Astrocyte (in vitro differentiated cells and primary cell): ENCODE measurements around the gene ASAP2. TPM values are rescaled to one million over a fixed set of nuclear protein-coding genes. Genes with fewer than 3 reads are reported as not detected.

Experiments used
- DNase-seq: peaks from one replicate; pipeline ENCODE4 v3.0.0-alpha.2; 2010; ENCODE audit warnings: low read depth
- FAIRE-seq: peaks from 2 replicates; lab custom pipeline; 2011; peaks lifted over from hg19 to GRCh38; lab: Jason Lieb, UNC
- H2AFZ ChIP-seq: 2 replicates; pipeline ENCODE4 v1.6.0; 2012; ENCODE audit warnings: low read depth, low read length, inconsistent platforms
- H3K27ac ChIP-seq: 2 replicates; pipeline ENCODE4 v1.5.1; 2011; ENCODE audit warnings: low read depth, low read length, inconsistent platforms
- H3K27me3 ChIP-seq: 2 replicates; pipeline ENCODE4 v1.6.0; 2011; ENCODE audit warnings: low read length, inconsistent platforms; ENCODE audit not compliant: insufficient read depth
- H3K36me3 ChIP-seq: 2 replicates; pipeline ENCODE4 v1.5.1; 2011; ENCODE audit warnings: low read length, inconsistent platforms; ENCODE audit not compliant: insufficient read depth
- H3K4me1 ChIP-seq: 2 replicates; pipeline ENCODE4 v1.5.1; 2011; ENCODE audit warnings: low read length, inconsistent platforms; ENCODE audit not compliant: insufficient read depth
- H3K4me2 ChIP-seq: 2 replicates; pipeline ENCODE4 v1.6.0; 2012; ENCODE audit warnings: low read length, inconsistent platforms
- H3K4me3 ChIP-seq: 2 replicates; pipeline ENCODE4 v1.5.1; 2011; ENCODE audit warnings: low read depth, mild to moderate bottlenecking, low read length, inconsistent platforms; ENCODE audit not compliant: insufficient read depth
- H3K79me2 ChIP-seq: 2 replicates; pipeline ENCODE4 v1.6.0; 2012; ENCODE audit warnings: mild to moderate bottlenecking, low read length, inconsistent platforms; ENCODE audit not compliant: insufficient read depth
- H3K9ac ChIP-seq: 2 replicates; pipeline ENCODE4 v1.6.0; 2012; ENCODE audit warnings: mild to moderate bottlenecking, low read length, inconsistent platforms
- H3K9me3 ChIP-seq: 2 replicates; pipeline ENCODE4 v1.5.1; 2012; ENCODE audit warnings: low read depth, mild to moderate bottlenecking, low read length, inconsistent platforms; ENCODE audit not compliant: insufficient read depth
- H4K20me1 ChIP-seq: 2 replicates; pipeline ENCODE4 v1.6.0; 2012; ENCODE audit warnings: low read length, inconsistent platforms; ENCODE audit not compliant: insufficient read depth
- H3K27ac Mint-ChIP-seq: one replicate; pipeline ENCODE4 v1.8.0; 2021; ENCODE audit warnings: mild to moderate bottlenecking, mixed read lengths; ENCODE audit not compliant: unreplicated experiment
- H3K27me3 Mint-ChIP-seq: one replicate; pipeline ENCODE4 v1.8.0; 2021; ENCODE audit warnings: low read depth, mixed read lengths; ENCODE audit not compliant: unreplicated experiment
- H3K36me3 Mint-ChIP-seq: one replicate; pipeline ENCODE4 v1.8.0; 2021; ENCODE audit warnings: low read depth, mixed read lengths; ENCODE audit not compliant: unreplicated experiment
- H3K4me1 Mint-ChIP-seq: one replicate; pipeline ENCODE4 v1.8.0; 2021; ENCODE audit warnings: low read depth, mixed read lengths; ENCODE audit not compliant: unreplicated experiment
- H3K4me3 Mint-ChIP-seq: one replicate; pipeline ENCODE4 v1.8.0; 2021; ENCODE audit warnings: mild to moderate bottlenecking, moderate library complexity, mixed read lengths; ENCODE audit not compliant: unreplicated experiment
- H3K9me3 Mint-ChIP-seq: one replicate; pipeline ENCODE4 v1.8.0; 2021; ENCODE audit warnings: mild to moderate bottlenecking, mixed read lengths; ENCODE audit not compliant: unreplicated experiment
- CTCF ChIP-seq: IDR thresholded peaks from 2 replicates; pipeline ENCODE4 v1.5.1; 2011; ENCODE audit warnings: low read depth, mild to moderate bottlenecking, inconsistent platforms, low read length, moderate library complexity; ENCODE audit not compliant: insufficient read depth
- EZH2 ChIP-seq: IDR thresholded peaks from 2 replicates; pipeline ENCODE4 v1.6.1; 2012; ENCODE audit warnings: mild to moderate bottlenecking, low read length, inconsistent platforms; ENCODE audit not compliant: insufficient read depth
- total RNA-seq: library from RNA; stranded (reverse); gene quantifications from 2 replicates; pipeline ENCODE4 v1.2.1, GENCODE V29; 2021

Gene ASAP2
- total RNA-seq, 1 donor from 2014 or later = 62.6 TPM

GRCh38 chr2:9234680-9235146, 28.1 kb downstream of the ASAP2 start:
- FAIRE-seq (no peak), DNase-seq (peak; percentile 98)
- H3K4me1 Mint-ChIP-seq = peaks cover 91% of the 10 kb centered on the region
- H3K27ac Mint-ChIP-seq = peak overlapping the region; percentile 98
- peak overlapping the region; percentile 52 for H3K4me3 Mint-ChIP-seq
- Histone ChIP-seq H4K20me1 (peaks cover 13% of the 10 kb centered on the region), H2AFZ (no peak overlapping the region), H3K4me2 (peak overlapping the region; percentile 80), H3K27me3 (no peaks in the 10 kb centered on the region), H3K4me3 (no peak overlapping the region), H3K27ac (peak overlapping the region; percentile 92), H3K4me1 (peaks cover 85% of the 10 kb centered on the region), H3K36me3 (no peaks in the 10 kb centered on the region), H3K9me3 (no peaks in the 10 kb centered on the region), H3K9ac (peak overlapping the region; percentile 76), H3K79me2 (peaks cover 88% of the 10 kb centered on the region)
- TF ChIP-seq CTCF (no peak), EZH2 (no peak)
- peaks cover 3% of the 10 kb centered on the region for H3K36me3 Mint-ChIP-seq
- H3K27me3 Mint-ChIP-seq = no peaks in the 10 kb centered on the region
- no peaks in the 10 kb centered on the region for H3K9me3 Mint-ChIP-seq

DNA sequence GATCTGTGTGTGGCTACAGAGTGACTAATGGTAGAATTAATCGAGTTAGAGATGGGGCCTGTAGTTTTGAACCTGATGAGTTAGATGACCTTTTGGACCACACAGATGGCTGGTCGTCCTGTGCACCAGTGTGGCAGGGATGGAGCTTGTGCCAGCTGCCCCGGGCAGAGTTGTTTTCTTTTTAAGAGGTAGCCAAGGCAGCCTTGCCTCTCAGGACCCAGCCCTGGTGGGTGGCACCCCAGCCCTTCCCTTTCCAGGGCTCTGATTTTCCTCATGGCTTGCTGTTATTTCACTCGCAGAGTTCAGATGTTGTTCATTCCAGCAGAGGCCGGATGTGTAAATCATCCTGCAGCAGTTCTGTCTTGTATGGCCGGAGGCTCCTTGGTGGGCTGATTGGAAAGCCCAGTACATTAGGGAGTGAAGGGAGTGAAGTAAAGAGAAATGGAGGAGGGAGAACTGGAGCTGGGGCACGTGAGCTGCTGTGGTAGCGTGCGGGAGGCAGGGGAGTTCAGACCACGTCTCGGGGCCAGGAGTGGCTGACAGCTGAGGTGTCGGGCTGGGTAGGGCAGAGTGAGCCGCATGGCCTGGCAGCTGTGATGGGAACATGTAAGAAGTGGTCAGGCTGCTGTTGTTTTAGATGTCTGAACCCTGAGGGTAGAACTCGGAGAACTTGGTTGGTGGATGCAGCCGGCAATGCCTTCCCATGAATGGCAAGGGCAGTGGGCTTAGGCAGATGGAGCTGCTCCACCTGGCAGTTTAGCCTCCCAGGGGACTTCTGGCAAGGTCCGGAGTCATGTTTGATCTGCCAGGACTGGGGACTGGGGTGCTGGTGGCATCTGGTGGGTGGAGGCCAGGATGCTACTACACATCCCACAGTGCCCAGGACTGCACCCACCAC, 28.8 kb downstream of the ASAP2 start:
- FAIRE-seq (no peak), DNase-seq (peak; percentile 74)
- Histone ChIP-seq H3K9me3 (no peaks in the 10 kb centered on the region), H3K9ac (peak overlapping the region; percentile 76), H3K36me3 (no peaks in the 10 kb centered on the region), H3K4me3 (peak overlapping the region; percentile 11), H3K27ac (peak overlapping the region; percentile 92), H4K20me1 (peaks cover 6% of the 10 kb centered on the region), H3K79me2 (peaks cover 88% of the 10 kb centered on the region), H3K27me3 (no peaks in the 10 kb centered on the region), H3K4me1 (peaks cover 79% of the 10 kb centered on the region), H3K4me2 (peak overlapping the region; percentile 80), H2AFZ (no peak overlapping the region)
- Mint-ChIP-seq H3K9me3 (no peaks in the 10 kb centered on the region), H3K4me1 (peaks cover 86% of the 10 kb centered on the region), H3K27me3 (no peaks in the 10 kb centered on the region), H3K4me3 (peak overlapping the region; percentile 65), H3K36me3 (peaks cover 3% of the 10 kb centered on the region), H3K27ac (peak overlapping the region; percentile 98)
- TF ChIP-seq EZH2 (no peak), CTCF (no peak)

- peak overlapping the region; percentile 80 for H3K4me2 ChIP-seq
- Mint-ChIP-seq H3K4me1 (peaks cover 86% of the 10 kb centered on the region), H3K4me3 (no peak overlapping the region), H3K27ac (peak overlapping the region; percentile 98), H3K9me3 (no peaks in the 10 kb centered on the region), H3K27me3 (no peaks in the 10 kb centered on the region), H3K36me3 (peaks cover 5% of the 10 kb centered on the region)
- H3K4me3 ChIP-seq = no peak overlapping the region
- no peak overlapping the region for H2AFZ ChIP-seq
- peak overlapping the region; percentile 92 for H3K27ac ChIP-seq
- TF ChIP-seq EZH2 (no peak), CTCF (no peak)
- FAIRE-seq (no peak), DNase-seq (no peak)
- no peaks in the 10 kb centered on the region for H3K9me3 ChIP-seq
- H3K9ac ChIP-seq = peak overlapping the region; percentile 76
- H3K79me2 ChIP-seq = peaks cover 88% of the 10 kb centered on the region
- no peaks in the 10 kb centered on the region for H3K36me3 ChIP-seq
- H3K27me3 ChIP-seq = no peaks in the 10 kb centered on the region
- peaks cover 79% of the 10 kb centered on the region for H3K4me1 ChIP-seq
- no peaks in the 10 kb centered on the region for H4K20me1 ChIP-seq
Observed at GRCh38 chr2:9236045-9236344, 29.4 kb downstream of the ASAP2 start.
